GM12892 (cell line): ENCODE data around the gene TAF8.

Experiments
- POLR2A ChIP-seq: IDR thresholded peaks from 2 replicates; pipeline ENCODE4 v1.6.1; 2011; ENCODE audit warnings: low read depth, low read length, control low read depth
- POLR2AphosphoS5 ChIP-seq: IDR thresholded peaks from 2 replicates; pipeline ENCODE4 v1.6.1; 2011; ENCODE audit warnings: low read depth, low read length, control low read depth
- TAF1 ChIP-seq: IDR thresholded peaks from 2 replicates; pipeline ENCODE4 v1.6.1; 2011; ENCODE audit warnings: low read depth, mild to moderate bottlenecking, control low read depth, low read length, borderline replicate concordance

DNA sequence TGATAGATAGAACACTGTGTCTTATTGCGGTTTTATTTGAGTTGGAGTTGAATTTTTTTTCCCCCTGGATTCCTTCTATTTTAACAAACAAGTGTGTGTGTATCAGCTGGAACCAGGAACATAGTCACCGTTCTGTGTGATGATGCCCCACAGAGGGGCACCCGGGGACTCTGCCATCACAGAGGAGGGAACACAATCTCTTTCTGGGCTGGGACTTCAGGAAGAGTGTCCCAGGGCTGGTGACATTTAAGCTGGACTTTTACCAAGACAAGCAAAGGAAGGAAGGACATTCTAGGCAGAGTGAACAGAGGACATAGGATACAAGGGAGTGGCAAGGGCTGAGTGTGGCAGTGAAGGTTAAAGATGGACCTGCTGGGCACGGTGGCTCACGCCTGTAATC is 33.2 kb downstream of the TAF8 start:
- TF ChIP-seq TAF1, result no peak
- no peak for TF ChIP-seq POLR2A
- no peak for TF ChIP-seq POLR2AphosphoS5
